Measurements from ENCODE around the gene PSMB5. TPM values are rescaled to one million over a fixed set of nuclear protein-coding genes. Genes with fewer than 3 reads are reported as not detected.
A peak's percentile ranks its signal among the peaks of the same experiment; 100 is the strongest.

PSMB5 gene
- total and polyA plus RNA-seq, 2 of the 13 experiments (the other 11 are each of a cell fraction or from before 2014, with no cell fraction given), result 705 to 871 TPM

- Histone ChIP-seq H4K20me1 (ENCODE audit: insufficient read depth, low read length) (0 out of 2 replicates have a peak, but pooled peaks cover 6% of the 10 kb centered on the region), H3K4me3 (replicated peaks in 1 of 3; ENCODE audit: insufficient read depth in 1 of 3, low read depth in 2 of 3, low read length in 3 of 3) (no peak overlapping the region), H3K27me3 (ENCODE audit: control insufficient read depth in 1 of 2, insufficient read depth in 2 of 2, low read length in 2 of 2) (no peaks in the 10 kb centered on the region), H2AFZ (ENCODE audit: low read length) (no peak overlapping the region), H3K36me3 (replicated peaks in 1 of 2; ENCODE audit: control insufficient read depth in 1 of 2, insufficient read depth in 2 of 2, low read length in 2 of 2) (peaks cover 12 to 20% of the 10 kb centered on the region in 2 experiments), H3K79me2 (ENCODE audit: insufficient read depth, low read length) (no peaks in the 10 kb centered on the region), H3K4me1 (ENCODE audit: insufficient read depth, low read length) (peaks cover 17% of the 10 kb centered on the region), H3K9ac (ENCODE audit: insufficient read depth, low read depth, low read length) (no peak overlapping the region), H3K27ac (ENCODE audit: extremely low read length, insufficient read depth, low read length) (no peak overlapping the region), H3K4me2 (ENCODE audit: low read depth, low read length) (no peak overlapping the region), H3K9me3 (ENCODE audit: low read length) (no peaks in the 10 kb centered on the region)
- WGBS (ENCODE audit: low lambda C conversion rate), result 90% methylated on average over 9 of the region's 9 CpGs
- FAIRE-seq (no peak), ATAC-seq (peak; percentile 12), DNase-seq (ENCODE audit: low spot score) (no peak)
- ChIA-PET POLR2A (interaction anchor here (1.3 to 15.1 kb wide), 3 partner anchors 13 to 26 kb away, joined by 4 to 203 read pairs (median 5); partner anchors contain the start of gene PSMB5), CTCF (ENCODE audit: low intra/inter-chr PET ratio, low total read pairs) (no interaction called here)
- BruUV-seq (replicated peaks), result no TSS peak
- 0 out of 2 replicates have a peak, but pooled peaks have one; percentile 21 for TF ChIP-seq RBFOX2 (IDR thresholded peaks at IDR 0.05; ENCODE audit: low read depth, low read length)
- TF ChIP-seq POLR2AphosphoS5 (IDR thresholded peaks at IDR 0.05; ENCODE audit: low read depth, low read length), result peak; percentile 55; the same call in 1 of the 2 replicates
- no peak for TF ChIP-seq MAF1 (CRISPR knock-in tag; IDR thresholded peaks at IDR 0.05; ENCODE audit: borderline replicate concordance)
- no peak for TF ChIP-seq RFXANK (CRISPR knock-in tag; IDR thresholded peaks at IDR 0.05)
- TF ChIP-seq SOX6 (IDR thresholded peaks at IDR 0.05), result 0 out of 2 replicates have a peak, but pooled peaks have one; percentile 12
- TF ChIP-seq SOX6 (CRISPR knock-in tag; IDR thresholded peaks at IDR 0.05), result no peak
- no peak for TF ChIP-seq FOXK1 (CRISPR knock-in tag; IDR thresholded peaks at IDR 0.05; ENCODE audit: borderline replicate concordance, low read depth)
- 0 out of 2 replicates have a peak, but pooled peaks have one; percentile 51 for TF ChIP-seq PITX1 (CRISPR knock-in tag; IDR thresholded peaks at IDR 0.05)
- TF ChIP-seq ZNF737 (CRISPR knock-in tag; IDR thresholded peaks at IDR 0.05; ENCODE audit: borderline replicate concordance), result 0 out of 2 replicates have a peak, but pooled peaks have one; percentile 38
- no peak for TF ChIP-seq ZNF567 (CRISPR knock-in tag; IDR thresholded peaks at IDR 0.05; ENCODE audit: borderline replicate concordance)
- peak; percentile 38 for TF ChIP-seq MED8 (CRISPR knock-in tag; IDR thresholded peaks at IDR 0.05; ENCODE audit: insufficient replicate concordance)
- no peak for TF ChIP-seq ZNF292 (CRISPR knock-in tag; IDR thresholded peaks at IDR 0.05; ENCODE audit: borderline replicate concordance, low read depth)
- 0 out of 2 replicates have a peak, but pooled peaks have one; percentile 12 for TF ChIP-seq NR0B2 (CRISPR knock-in tag; IDR thresholded peaks at IDR 0.05)
- TF ChIP-seq ZNF605 (CRISPR knock-in tag; IDR thresholded peaks at IDR 0.05), result 0 out of 2 replicates have a peak, but pooled peaks have one; percentile 53
- peak; percentile 15 for TF ChIP-seq POLR2G (IDR thresholded peaks at IDR 0.05; ENCODE audit: low read depth, low read length)
- peak; percentile 9 for TF ChIP-seq HNRNPK (IDR thresholded peaks at IDR 0.05; ENCODE audit: low read depth, low read length, poor library complexity, severe bottlenecking)
- TF ChIP-seq ISX (CRISPR knock-in tag; conservative IDR thresholded peaks at IDR 0.05), result no peak
- TF ChIP-seq RBAK (CRISPR knock-in tag; IDR thresholded peaks at IDR 0.05), result peak; percentile 47; the same call in 1 of the 2 replicates
- intact Hi-C loops (cut with micrococcal nuclease; ENCODE audit: unreplicated experiment) (no loop called here), in situ Hi-C loops (cut with HindIII; ENCODE audit: extremely low pct_ligation_motif_present, low pct_unique_long_range_greater_than_20kb) (no loop called here)
Observed at GRCh38 chr14:23021434-23021833, 13.3 kb downstream of the PSMB5 start.
